NCI-H345 (cell line): ENCODE measurements around the gene TMEM205.
"Not testable (repeated sequence)": the region's sequence is repeated elsewhere in the genome, so short reads cannot be mapped to it uniquely, and the experiment has no call there.

Experiments
- DNase-seq: peaks from one replicate; lab custom pipeline; 2025; lab: John Stamatoyannopoulos, UW

The TMEM205 gene

DNA sequence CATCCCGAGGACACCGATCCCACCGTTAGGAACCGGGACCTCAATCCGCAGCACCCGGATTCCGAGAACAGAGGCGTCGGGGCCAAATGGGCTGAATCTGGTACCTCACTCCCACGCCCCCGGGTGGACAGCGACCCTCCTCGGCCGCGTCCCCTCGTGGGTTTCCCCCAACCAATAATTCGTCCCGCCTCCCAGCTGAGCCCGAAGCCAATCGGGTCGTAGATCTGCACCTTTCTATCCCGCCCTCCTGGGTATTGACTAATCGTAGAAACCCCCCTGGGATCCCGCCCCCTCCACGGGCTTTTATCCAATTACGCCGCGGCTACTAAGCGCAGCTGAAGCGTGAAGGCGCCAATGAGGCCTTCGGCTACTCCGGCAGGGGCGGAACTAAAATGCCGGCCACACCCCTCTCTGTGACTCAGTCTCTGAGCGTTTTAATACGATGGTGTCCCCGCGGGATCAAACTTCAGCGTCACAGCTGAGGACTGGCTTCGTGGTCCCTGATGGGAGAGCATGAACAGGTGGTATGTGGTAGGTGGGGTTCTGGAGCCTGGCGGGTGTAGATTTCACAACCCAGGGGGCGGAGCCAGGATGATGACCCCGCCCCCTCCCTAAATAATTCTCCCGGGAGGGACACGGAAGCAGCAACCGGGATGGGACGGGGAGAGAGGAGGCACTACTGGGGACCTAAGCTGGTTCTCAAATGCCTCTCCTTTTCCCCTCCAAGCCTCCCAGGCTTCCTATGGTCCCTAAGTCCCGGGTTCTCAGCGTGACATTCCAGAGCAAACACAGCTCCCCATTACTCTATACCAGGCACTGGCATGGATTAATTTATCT lies at the start of gene TMEM205, which contains the start of gene CCDC159:
TMEM205 (minus strand) TSS at position 165 of the 837 bp plus-strand sequence. CDS start 649 bp downstream, outside the sequence.
CCDC159 (plus strand) TSS at position 416 of the 837 bp plus-strand sequence; CDS start at position 504, 88 bp downstream.
- DNase-seq = peak; percentile 91

DNA sequence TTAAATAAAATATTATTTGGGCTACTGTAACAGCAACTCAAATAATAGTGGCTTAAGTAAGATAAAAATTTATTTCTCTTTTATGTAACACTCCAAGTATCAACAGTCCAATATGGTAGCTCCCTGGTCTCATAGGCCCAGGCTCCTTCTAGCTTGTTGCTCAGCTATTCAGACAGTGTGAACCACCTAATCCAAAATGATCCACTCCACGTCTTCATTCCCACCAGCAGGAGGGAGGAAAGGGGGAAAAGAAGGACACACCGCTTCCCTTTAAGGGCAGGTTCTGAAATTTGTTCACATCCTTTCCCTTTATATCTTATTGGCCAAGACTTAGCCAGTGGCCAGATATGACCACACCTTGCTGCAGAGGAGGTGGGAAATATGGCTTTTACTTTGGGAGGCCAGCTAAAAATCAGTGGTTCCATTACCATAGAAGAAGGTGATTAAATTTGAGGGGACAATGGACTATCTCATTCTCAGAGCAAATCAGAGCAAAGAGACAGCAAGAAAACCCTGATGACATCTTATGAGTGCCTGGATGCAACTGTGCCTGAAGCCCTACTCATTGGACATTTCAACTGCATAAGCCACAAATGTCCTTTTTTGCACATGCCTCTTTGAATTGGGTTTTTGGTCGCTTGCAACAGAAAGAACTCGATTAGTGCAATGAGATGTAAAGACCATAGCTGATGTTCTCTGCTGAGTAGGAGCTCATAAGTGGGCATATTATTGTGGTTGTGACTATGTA lies 45.0 kb upstream of the TMEM205 start:
- no peak for DNase-seq

DNA sequence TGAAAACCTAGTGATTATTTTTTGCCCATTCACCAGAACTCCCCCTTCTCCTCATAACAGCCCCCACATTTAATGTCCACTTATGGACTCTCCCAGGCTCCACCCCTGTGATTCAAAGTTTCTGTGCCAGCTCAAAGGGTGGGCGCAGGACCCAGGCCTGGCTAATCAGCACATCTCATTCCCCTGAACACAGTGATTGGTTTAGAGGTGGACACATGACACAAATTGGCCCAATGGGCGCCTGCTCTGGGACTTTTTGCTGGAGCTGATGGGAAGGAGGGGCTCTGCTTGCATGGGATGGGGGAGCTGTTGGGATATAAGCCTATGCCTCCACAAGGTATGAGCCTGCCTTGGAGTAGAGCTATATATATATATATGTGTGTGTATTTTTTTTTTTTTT lies 44.3 kb upstream of the TMEM205 start:
- DNase-seq = no peak

DNA sequence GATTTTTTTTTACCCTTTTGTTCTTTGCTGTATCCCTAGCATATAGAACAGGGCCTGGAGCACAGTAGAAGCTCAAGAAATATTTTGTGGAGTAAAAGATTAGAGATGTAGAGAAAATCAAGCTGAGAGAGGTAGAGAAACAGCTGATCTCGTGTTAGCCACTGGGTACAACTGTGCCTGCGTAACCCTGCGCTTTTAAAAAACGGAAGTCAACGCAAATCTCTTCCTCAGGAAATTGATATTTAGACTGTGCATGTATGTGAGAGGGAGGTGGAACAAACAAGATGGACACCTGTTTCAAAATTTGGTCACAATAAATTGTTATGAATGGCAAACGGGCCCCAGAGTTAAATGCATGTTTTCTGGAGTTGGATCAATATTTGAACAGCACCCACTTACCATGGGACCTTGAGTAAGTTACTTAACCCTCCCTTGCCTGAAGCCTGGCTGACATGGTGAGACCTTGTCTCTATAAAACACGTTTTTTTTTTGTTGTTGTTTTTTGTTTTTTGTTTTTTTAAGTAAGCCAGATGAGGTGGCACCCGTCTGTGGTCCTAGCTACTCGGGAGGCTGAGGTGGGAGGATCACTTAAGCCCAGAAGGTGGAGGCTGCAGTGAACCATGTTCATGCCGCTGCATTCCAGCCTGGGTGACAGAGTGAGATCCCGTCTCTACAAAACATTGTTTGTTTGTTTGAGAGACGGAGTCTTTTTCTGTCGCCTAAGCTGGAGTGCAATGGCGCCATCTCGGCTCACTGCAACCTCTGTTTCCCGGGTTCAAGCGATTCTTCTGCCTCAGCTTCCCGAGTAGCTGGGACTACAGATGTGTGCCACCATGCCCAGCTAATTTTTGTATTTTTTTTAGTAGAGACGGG lies 41.3 kb upstream of the TMEM205 start:
- DNase-seq = no peak

DNA sequence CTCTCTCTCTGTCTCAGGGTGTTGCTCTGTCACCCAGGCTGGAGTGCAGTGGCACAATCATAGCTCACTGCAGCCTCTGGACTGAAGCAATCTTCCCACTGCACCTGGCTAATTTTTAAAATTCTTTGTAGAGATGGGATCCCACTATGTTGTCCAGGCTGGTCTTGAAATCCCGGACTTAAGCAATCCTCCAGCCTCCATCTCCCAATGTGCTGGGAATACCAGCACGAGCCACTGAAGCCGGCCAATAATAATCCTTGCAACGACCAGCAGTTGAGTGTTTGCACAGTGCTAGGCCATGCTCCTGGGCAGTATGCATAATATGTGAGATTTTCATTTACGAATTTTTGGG lies 38.7 kb upstream of the TMEM205 start:
- no peak for DNase-seq

- no peak for DNase-seq
Measured at GRCh38 chr19:11383706-11384048, 37.6 kb upstream of the TMEM205 start.

DNA sequence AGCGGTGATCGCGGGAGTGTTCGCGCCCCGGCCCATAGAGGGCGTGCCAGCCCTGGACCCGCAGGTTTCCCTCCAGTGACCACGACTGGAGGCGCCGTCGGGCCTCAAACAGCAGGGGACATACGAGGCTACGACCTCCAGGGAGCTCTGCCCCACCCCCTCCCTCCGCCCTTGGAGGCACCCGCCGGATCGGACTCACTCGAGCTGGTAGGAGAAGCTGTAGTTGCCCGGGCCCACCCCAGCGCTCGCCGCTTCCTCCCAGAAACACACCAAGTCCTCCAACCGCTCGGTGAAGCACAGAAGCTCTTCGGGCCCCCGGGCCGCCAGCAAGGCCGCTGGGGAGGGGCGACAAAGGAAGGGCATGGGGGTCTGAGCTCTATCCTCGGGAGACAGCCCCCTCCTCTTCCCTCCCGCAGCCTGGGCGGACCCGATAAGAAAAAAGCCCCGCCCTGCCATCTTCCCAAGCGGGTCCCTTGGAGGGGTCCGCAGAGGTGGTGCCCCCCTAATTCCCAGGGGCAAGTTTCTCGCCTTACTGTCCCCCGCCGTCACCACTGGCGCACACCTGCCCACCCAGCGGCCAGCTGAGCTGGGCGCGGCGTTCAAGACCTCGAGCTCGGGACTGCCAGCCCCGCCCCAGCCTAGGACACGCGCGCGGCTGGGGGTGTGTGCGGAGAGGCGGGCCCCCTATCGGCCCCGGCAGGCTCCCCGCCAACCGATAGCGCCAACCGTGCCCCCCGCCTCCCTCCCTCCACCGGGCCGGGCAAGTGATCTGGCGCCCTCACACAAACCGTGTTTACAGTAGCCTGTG lies 37.0 kb upstream of the TMEM205 start:
- DNase-seq = peak; percentile 18

DNA sequence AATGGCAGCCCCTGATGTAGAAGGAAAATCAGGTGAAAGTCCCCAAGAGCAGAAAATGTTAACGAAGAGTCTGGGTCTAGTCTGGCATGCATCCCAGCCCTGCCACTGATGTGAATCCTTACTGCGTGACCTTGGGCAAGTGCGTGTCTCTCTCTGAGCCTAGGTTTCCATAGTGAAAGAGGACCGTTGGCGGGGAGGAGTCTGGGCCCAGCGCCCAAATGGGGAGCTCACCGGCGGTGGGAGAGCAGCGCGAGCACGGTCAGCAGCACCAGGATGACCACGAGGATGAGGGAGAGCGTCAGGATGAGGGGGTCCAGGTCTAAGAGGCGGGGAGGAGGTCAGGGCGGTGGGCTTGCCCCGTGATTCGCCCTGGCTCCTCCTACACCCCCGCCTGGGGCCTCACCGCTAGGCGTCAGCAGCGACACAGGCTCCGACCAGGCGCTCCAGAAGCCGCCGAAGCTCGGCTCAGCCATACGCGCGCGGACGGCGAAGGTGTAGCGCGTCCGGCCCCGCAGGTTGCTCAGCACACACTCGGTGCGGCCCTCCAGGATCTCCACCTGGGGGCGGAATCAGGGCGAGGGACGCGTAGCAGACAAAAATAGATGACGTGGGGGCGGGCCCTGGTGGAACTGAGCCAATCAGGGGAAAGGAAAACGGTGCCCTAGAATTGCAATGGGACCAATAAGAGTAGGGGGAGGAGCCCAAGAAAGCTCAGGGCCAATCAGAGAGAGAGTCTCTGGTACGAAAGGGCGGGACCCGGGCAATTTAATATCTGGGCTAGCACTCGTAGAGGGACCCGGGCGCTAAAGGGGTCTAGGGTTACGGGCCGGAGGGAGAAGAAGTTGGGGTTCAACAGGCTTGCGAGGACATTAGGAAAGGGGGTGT lies 34.8 kb upstream of the TMEM205 start:
- peak; percentile 85 for DNase-seq

GRCh38 chr19:11379857-11380350 lies 33.8 kb upstream of the TMEM205 start:
- no peak for DNase-seq

DNA sequence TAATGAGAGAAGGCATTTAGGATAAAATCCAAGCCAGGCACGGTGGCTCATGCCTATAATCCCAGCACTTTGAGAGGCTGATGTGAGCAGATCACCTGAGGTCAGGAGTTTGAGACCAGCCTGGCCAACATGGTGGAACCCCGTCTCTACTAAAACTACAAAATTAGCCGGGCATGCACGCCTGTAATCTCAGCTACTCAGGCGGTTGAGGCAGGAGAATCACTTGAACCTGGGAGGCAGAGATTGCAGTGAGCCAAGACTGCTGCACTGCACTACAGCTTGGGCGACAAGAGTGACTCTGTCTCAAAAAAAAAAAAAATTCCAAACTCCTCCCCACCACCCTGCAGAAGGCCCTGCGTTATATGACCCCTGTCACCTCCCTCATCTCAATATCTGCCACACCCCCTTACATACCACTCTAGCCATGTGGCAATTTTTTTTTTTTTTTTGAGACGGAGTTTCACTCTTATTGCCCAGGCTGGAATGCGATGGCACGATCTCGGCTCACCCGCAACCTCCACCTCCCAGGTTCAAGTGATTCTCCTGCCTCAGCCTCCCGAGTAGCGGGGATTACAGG lies 33.3 kb upstream of the TMEM205 start:
- not testable (repeated sequence) for DNase-seq

- peak; percentile 2 for DNase-seq
Measured at GRCh38 chr19:11378319-11379189, 32.5 kb upstream of the TMEM205 start.

- DNase-seq = no peak
Measured at GRCh38 chr19:11377756-11378155, 31.7 kb upstream of the TMEM205 start.

DNA sequence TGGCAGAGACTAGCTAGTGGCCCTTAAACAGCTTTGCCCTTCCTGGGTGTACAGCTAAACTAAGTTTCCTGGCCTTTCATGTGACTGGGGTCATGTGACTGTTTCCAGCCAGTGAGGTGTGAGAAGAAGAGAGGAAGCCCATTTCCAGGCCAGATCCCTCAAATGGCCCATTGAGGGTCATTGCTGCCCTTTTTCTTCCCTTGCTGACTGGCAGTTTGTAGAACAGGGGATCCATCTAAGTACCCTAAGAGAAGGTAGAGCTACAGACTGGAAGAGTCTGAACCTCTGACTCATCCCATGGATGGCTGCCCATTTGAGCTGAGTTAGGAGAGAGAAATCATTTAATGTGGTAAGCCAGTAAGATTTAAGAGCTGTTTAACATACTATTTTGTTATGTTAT lies 31.2 kb upstream of the TMEM205 start:
- no peak for DNase-seq

- DNase-seq = no peak
Measured at GRCh38 chr19:11375143-11375948, 29.3 kb upstream of the TMEM205 start.

DNA sequence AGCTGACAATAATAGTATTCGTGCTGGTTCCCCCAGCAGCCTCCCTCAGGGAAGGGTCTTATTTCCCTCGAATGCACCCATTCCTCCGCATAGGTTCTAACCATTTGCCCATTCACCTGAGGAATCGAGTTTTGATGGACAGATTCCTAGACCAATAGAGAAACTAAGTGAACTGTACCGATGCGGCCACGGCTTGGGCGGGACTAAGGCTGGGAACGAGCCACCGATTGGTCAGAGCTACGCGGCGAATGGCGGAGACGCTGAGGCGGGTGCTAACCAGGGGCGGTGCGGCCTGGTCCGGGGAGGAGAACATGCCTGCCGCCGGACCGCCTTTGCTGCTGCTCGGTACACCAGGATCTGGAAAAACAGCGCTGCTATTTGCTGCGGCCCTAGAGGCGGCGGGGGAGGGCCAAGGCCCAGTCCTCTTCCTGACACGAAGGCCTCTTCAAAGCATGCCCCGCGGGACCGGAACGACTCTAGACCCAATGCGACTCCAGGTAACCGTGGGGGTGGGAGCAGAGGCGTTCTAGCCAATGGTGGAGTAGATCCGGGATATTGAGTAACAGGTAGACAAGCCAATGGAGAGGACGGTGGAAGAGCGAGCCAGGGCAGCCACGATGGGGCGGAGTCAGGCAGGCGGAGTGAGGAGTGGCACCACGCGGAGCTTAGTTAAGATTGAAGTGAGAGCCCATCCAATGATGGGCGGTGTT lies 28.5 kb upstream of the TMEM205 start, which contains the start of gene SWSAP1:
SWSAP1 (plus strand) TSS at position 234 of the 710 bp plus-strand sequence; CDS start at position 249, 15 bp downstream.
- DNase-seq = peak; percentile 90

DNA sequence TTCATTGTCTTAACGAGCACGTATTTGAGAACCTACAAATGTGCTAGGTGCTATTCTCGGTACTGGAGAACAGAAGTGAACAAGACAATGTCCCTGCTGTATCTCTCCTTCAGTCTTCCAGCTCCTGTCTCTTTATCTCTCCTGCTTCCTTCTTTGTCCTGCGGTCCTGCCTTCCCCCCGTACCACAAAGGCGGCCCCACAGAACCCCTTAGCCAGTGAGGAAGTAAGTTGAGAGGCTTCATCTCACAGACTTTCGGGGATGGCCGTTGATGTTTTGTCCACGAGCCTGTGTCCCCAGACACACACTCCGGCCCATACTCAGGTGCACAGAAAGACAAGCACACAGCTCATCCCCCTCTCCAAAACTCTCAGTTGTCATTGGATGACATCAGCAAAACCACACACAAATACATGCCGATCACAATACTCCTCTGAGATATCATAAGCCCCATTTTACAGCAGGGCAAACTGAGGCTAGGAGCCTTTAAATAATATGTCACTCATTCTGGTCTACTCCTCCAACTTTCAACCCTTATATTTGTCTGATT lies 27.9 kb upstream of the TMEM205 start:
- DNase-seq = no peak
